ENCODE measurements around the gene GNG4.

GNG4 gene

GRCh38 chr1:235649368-235650163 is at the start of gene GNG4:
GNG4 (minus strand) TSS chr1:235649784; CDS start chr1:235583838, 65,946 bp downstream.
- DNase-seq (ENCODE audit: extremely low read depth in 1 of 2, low read depth in 1 of 2), result no peak

- no peak for DNase-seq (ENCODE audit: extremely low read depth in 1 of 2, low read depth in 1 of 2)
Measured at GRCh38 chr1:235697508-235697907, 47.9 kb upstream of the GNG4 start.

GRCh38 chr1:235689356-235689755 is 39.8 kb upstream of the GNG4 start:
- no peak for DNase-seq (ENCODE audit: extremely low read depth in 1 of 2, low read depth in 1 of 2)

- no peak for DNase-seq (ENCODE audit: extremely low read depth in 1 of 2, low read depth in 1 of 2)
Measured at GRCh38 chr1:235688096-235688495, 38.5 kb upstream of the GNG4 start.

GRCh38 chr1:235683653-235684052 is 34.1 kb upstream of the GNG4 start:
- no peak for DNase-seq (ENCODE audit: extremely low read depth in 1 of 2, low read depth in 1 of 2)

GRCh38 chr1:235682216-235682615 is 32.6 kb upstream of the GNG4 start:
- no peak for DNase-seq (ENCODE audit: extremely low read depth in 1 of 2, low read depth in 1 of 2)

GRCh38 chr1:235679644-235680043 is 30.1 kb upstream of the GNG4 start:
- DNase-seq (ENCODE audit: extremely low read depth in 1 of 2, low read depth in 1 of 2), result no peak

- no peak for DNase-seq (ENCODE audit: extremely low read depth in 1 of 2, low read depth in 1 of 2)
Measured at GRCh38 chr1:235679005-235679404, 29.4 kb upstream of the GNG4 start.

GRCh38 chr1:235675152-235675890 is 25.7 kb upstream of the GNG4 start:
- DNase-seq (ENCODE audit: extremely low read depth in 1 of 2, low read depth in 1 of 2), result no peak

- DNase-seq (ENCODE audit: extremely low read depth in 1 of 2, low read depth in 1 of 2), result no peak
Measured at GRCh38 chr1:235673981-235674380, 24.4 kb upstream of the GNG4 start.

GRCh38 chr1:235671992-235672391 is 22.4 kb upstream of the GNG4 start:
- no peak for DNase-seq (ENCODE audit: extremely low read depth in 1 of 2, low read depth in 1 of 2)

GRCh38 chr1:235670157-235670776 is 20.7 kb upstream of the GNG4 start:
- DNase-seq (ENCODE audit: extremely low read depth in 1 of 2, low read depth in 1 of 2), result no peak

GRCh38 chr1:235669277-235669676 is 19.7 kb upstream of the GNG4 start:
- no peak for DNase-seq (ENCODE audit: extremely low read depth in 1 of 2, low read depth in 1 of 2)

GRCh38 chr1:235663628-235664027 is 14.0 kb upstream of the GNG4 start:
- DNase-seq (ENCODE audit: extremely low read depth in 1 of 2, low read depth in 1 of 2), result no peak

GRCh38 chr1:235661568-235661967 is 12.0 kb upstream of the GNG4 start:
- no peak for DNase-seq (ENCODE audit: extremely low read depth in 1 of 2, low read depth in 1 of 2)

GRCh38 chr1:235659186-235659771 is 9.7 kb upstream of the GNG4 start:
- no peak for DNase-seq (ENCODE audit: extremely low read depth in 1 of 2, low read depth in 1 of 2)

GRCh38 chr1:235657747-235658526 is 8.4 kb upstream of the GNG4 start:
- DNase-seq (ENCODE audit: extremely low read depth in 1 of 2, low read depth in 1 of 2), result no peak

GRCh38 chr1:235657269-235657668 is 7.7 kb upstream of the GNG4 start:
- DNase-seq (ENCODE audit: extremely low read depth in 1 of 2, low read depth in 1 of 2), result no peak

GRCh38 chr1:235652364-235652763 is 2.8 kb upstream of the GNG4 start:
- no peak for DNase-seq (ENCODE audit: extremely low read depth in 1 of 2, low read depth in 1 of 2)

GRCh38 chr1:235651170-235651806 is 1.7 kb upstream of the GNG4 start:
- no peak for DNase-seq (ENCODE audit: extremely low read depth in 1 of 2, low read depth in 1 of 2)
